ENCODE data around the gene RBM6. TPM values are rescaled to one million over a fixed set of nuclear protein-coding genes. Genes with fewer than 3 reads are reported as not detected.
"Not testable (repeated sequence)": the region's sequence is repeated elsewhere in the genome, so short reads cannot be mapped to it uniquely, and the experiment has no call there.

The RBM6 gene
- total RNA-seq, 1 experiment from 2014 or later = 58.3 TPM

DNA sequence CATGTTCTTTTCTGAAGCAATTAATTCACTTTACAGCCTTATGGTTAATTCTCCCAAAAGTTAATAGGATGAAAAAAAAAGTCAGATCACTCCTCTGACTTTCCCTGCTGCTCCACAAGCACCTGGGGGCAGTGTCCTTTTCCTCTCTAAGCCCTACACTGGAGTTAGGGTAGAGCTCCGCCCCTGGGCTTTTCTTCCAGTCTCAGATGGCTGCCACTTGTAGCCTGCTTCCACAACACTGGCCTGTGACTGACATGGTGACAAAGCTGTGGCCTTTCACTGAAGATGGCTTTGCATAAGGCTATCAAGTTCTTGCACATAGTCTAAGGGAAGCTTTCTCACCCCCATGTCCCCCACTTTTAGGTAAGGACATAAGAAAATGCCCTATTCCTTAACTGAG lies 9.0 kb upstream of the RBM6 start:
- TF ChIP-seq ZNF274 (IDR thresholded peaks at IDR 0.05; ENCODE audit: low read depth, low read length) (no peak), RAD21 (IDR thresholded peaks at IDR 0.05; ENCODE audit: low read depth) (peak; percentile 45; the same call in 1 of the 2 replicates), TCF7L2 (IDR thresholded peaks at IDR 0.05; ENCODE audit: borderline replicate concordance, extremely low read depth, insufficient read depth, insufficient read length) (no peak), YY1 (IDR thresholded peaks at IDR 0.05; ENCODE audit: extremely low read depth, insufficient replicate concordance, low read depth, low read length) (no peak), POLR2AphosphoS5 (IDR thresholded peaks at IDR 0.05; ENCODE audit: low read depth, low read length) (peak; percentile 40; the same call in 1 of the 2 replicates)
- TF ChIP-seq, protein P1, sequence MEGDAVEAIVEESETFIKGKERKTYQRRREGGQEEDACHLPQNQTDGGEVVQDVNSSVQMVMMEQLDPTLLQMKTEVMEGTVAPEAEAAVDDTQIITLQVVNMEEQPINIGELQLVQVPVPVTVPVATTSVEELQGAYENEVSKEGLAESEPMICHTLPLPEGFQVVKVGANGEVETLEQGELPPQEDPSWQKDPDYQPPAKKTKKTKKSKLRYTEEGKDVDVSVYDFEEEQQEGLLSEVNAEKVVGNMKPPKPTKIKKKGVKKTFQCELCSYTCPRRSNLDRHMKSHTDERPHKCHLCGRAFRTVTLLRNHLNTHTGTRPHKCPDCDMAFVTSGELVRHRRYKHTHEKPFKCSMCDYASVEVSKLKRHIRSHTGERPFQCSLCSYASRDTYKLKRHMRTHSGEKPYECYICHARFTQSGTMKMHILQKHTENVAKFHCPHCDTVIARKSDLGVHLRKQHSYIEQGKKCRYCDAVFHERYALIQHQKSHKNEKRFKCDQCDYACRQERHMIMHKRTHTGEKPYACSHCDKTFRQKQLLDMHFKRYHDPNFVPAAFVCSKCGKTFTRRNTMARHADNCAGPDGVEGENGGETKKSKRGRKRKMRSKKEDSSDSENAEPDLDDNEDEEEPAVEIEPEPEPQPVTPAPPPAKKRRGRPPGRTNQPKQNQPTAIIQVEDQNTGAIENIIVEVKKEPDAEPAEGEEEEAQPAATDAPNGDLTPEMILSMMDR (IDR thresholded peaks at IDR 0.05 in 2 of 3, conservative IDR thresholded peaks at IDR 0.05 in 1 of 3; ENCODE audit: borderline replicate concordance in 1 of 3, insufficient read depth in 1 of 3, low read depth in 2 of 3, low read length in 2 of 3) = peak in 2 of 3 experiments; percentile 25 to 34; a peak in 2 of 6 replicates
- no peak overlapping the region for H3K4me3 ChIP-seq (replicated peaks in 1 of 2; ENCODE audit: low read depth in 1 of 2, low read length in 2 of 2)
- CTCF ChIA-PET = interaction anchor here (0.5 to 1.6 kb wide), 3 partner anchors 9 to 837 kb away, joined by 3 to 4 read pairs (median 4); partner anchors contain the start of genes QRICH1 and RBM6
- DNase-seq (ENCODE audit: low read depth, low spot score) = peak; percentile 53
- no peak overlapping the region for H3K27ac ChIP-seq (ENCODE audit: low read depth, low read length)
- peak overlapping the region; percentile 82 for H3K4me2 ChIP-seq (ENCODE audit: low read length)
- peaks cover 17 to 31% of the 10 kb centered on the region in 2 experiments for H3K4me1 ChIP-seq (ENCODE audit: control insufficient read depth in 1 of 2, insufficient read depth in 2 of 2, low read length in 2 of 2)
- no TSS peak for BruUV-seq (replicated peaks)
- no peaks in the 10 kb centered on the region for H3K9me2 ChIP-seq (ENCODE audit: insufficient read depth)
- intact Hi-C loops (cut with micrococcal nuclease) = no loop called here
- POLR2A ChIA-PET = interaction anchor here (4.4 kb wide), 1 partner anchor 9 kb away, joined by 38 read pairs; the partner anchor contains the start of gene RBM6
- RAD21 ChIA-PET (ENCODE audit: low non-redundant PET in 1 of 2, low total read pairs in 2 of 2, uncharacterized antibody in 2 of 2, unreplicated experiment in 2 of 2) = no interaction called here
- no peak overlapping the region for H3K9ac ChIP-seq (ENCODE audit: low read length)
- H4K20me1 ChIP-seq (ENCODE audit: insufficient read depth) = no peaks in the 10 kb centered on the region
- no peak overlapping the region for H2AFZ ChIP-seq (ENCODE audit: low read depth, low read length, poor library complexity, severe bottlenecking)
- H3K36me3 ChIP-seq (ENCODE audit: control insufficient read depth in 1 of 2, insufficient read depth in 2 of 2, low read length in 2 of 2) = no peaks in the 10 kb centered on the region
- no peaks in the 10 kb centered on the region for H3K79me2 ChIP-seq (ENCODE audit: insufficient read depth, low read length)
- H3K9me3 ChIP-seq (ENCODE audit: control insufficient read depth in 1 of 2, insufficient read depth in 1 of 2, low read depth in 1 of 2, low read length in 2 of 2) = no peaks in the 10 kb centered on the region
- ATAC-seq = peak; percentile 53
- no peaks in the 10 kb centered on the region for H3K27me3 ChIP-seq (ENCODE audit: insufficient read depth, low read length)

DNA sequence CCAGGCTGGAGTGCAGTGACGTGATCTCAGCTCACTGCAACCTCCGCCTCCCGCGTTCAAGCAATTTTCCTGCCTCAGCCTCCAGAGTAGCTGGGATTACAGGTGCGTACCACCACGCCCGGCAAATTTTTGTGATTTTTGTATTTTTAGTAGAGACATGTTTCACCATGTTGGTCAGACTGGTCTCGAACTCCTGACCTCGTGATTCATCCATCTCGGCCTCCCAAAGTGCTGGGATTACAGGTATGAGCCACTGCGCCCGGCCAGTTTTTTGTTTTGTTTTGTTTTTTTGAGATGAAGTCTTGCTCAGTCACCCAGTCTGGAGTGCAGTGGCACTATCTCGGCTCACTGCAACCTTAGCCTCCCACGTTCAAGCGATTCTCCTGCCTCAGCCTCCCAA lies 7.7 kb upstream of the RBM6 start:
- not testable (repeated sequence) for ATAC-seq

More for the DNA sequence above, 7.7 kb upstream of the RBM6 start:
- intact Hi-C loops (cut with micrococcal nuclease); BruUV-seq (replicated peaks); H3K4me2 ChIP-seq (ENCODE audit: low read length); H3K9ac ChIP-seq (ENCODE audit: low read length); RAD21 ChIA-PET (ENCODE audit: low non-redundant PET in 1 of 2, low total read pairs in 2 of 2, uncharacterized antibody in 2 of 2, unreplicated experiment in 2 of 2); POLR2A ChIA-PET; H3K27ac ChIP-seq (ENCODE audit: low read depth, low read length); H3K79me2 ChIP-seq (ENCODE audit: insufficient read depth, low read length); H4K20me1 ChIP-seq (ENCODE audit: insufficient read depth); H3K4me3 ChIP-seq (replicated peaks in 1 of 2; ENCODE audit: low read depth in 1 of 2, low read length in 2 of 2); H2AFZ ChIP-seq (ENCODE audit: low read depth, low read length, poor library complexity, severe bottlenecking); CTCF ChIA-PET; H3K27me3 ChIP-seq (ENCODE audit: insufficient read depth, low read length); H3K9me3 ChIP-seq (ENCODE audit: control insufficient read depth in 1 of 2, insufficient read depth in 1 of 2, low read depth in 1 of 2, low read length in 2 of 2); DNase-seq (ENCODE audit: low read depth, low spot score); H3K9me2 ChIP-seq (ENCODE audit: insufficient read depth); H3K36me3 ChIP-seq (ENCODE audit: control insufficient read depth in 1 of 2, insufficient read depth in 2 of 2, low read length in 2 of 2): not testable (repeated sequence)
- peaks cover 17 to 31% of the 10 kb centered on the region in 2 experiments for H3K4me1 ChIP-seq (ENCODE audit: control insufficient read depth in 1 of 2, insufficient read depth in 2 of 2, low read length in 2 of 2)
